ENCODE results near the gene SCO1. TPM values are rescaled to one million over a fixed set of nuclear protein-coding genes. Genes with fewer than 3 reads are reported as not detected.
"Not testable (repeated sequence)": the region's sequence is repeated elsewhere in the genome, so short reads cannot be mapped to it uniquely, and the experiment has no call there.

SCO1 gene
- total RNA-seq, 1 donor from 2014 or later = 42.9 TPM

DNA sequence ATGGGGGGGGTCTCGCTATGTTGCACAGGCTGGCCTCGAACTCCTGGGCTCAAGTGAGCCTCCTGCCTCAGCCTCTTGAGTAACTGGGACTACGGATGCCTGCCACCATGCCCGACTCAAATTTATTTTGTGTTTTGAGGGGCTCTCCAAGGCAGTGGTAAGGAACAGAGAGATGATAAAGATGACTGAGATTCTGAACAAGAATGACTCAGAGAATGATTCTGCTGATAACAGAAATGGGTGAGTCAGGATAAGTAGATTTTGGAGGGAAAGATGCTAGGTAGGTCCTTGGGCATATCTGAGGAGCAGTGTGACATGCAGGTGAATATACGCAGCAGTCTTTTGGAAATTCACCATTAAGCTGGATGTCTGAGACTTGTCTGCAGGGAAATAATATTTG, 29.9 kb upstream of the SCO1 start:
- no peak for DNase-seq (ENCODE audit: low spot score)

DNA sequence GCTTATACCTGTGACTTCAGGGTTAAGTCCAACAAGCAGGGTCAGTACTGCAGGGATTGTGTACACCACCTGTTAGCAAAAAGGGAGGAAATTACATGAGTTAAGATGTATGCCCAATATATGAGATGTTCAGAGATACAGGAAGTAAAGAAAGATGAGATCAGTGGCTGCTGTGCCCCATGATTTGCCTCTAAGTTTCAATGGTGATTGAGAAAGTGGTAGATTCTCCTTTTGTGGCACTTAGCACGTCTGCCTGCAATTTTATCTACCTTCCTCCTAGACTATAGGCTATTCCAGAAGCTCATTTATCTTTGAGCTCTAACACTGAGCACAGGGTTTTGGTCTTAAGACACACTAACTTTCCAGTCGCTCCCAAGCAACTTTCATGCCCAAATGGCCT, 28.9 kb upstream of the SCO1 start:
- no peak for DNase-seq (ENCODE audit: low spot score)

DNA sequence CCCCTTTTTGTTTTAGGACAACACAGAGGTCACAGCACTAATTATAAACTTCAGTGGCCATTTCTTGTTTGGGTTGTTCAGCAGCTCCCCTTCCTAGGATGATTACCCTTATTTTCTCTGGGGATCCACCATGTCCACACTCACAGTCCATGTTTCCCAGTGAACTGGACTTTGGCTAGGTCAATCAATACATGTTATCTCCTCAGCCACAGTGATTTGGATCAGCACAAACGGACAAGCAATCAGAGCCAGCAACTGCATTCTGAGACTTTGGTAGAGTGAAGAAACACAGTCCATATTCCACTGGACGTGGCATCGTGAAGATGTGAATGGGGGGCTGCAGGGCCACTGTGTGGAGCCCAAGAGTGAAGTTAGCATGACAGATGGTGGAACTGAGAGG, 27.9 kb upstream of the SCO1 start:
- DNase-seq (ENCODE audit: low spot score) = no peak

DNA sequence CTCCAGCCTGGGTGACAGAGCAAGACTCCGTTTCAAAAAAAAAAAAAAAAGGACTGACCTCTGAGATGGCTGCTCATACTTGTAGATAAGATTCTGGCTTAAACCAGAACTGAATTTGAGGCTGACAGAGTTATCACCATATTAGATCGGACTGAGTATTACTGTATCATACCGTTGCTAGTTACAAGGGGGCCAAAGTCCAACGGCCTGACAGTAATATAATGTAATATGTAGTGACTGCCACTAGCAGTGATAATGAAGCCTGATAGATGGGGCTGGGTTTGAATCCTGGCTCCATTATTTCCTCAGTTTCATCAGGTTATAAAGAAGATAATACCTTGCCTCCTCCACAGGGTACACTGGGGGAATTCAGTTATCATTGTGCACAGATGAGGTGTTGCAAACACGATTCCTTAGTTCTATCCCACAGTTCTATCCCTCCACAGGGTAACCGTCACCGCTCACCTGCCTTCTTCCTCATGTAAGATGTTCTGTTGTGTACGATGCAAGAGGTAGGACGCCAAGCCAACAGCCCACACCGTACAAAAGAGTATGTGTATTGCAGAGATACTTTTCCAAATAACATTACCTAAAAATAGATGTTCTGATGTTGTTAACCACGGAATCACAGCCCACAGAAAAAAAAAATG, 27.3 kb upstream of the SCO1 start:
- DNase-seq (ENCODE audit: low spot score) = no peak

DNA sequence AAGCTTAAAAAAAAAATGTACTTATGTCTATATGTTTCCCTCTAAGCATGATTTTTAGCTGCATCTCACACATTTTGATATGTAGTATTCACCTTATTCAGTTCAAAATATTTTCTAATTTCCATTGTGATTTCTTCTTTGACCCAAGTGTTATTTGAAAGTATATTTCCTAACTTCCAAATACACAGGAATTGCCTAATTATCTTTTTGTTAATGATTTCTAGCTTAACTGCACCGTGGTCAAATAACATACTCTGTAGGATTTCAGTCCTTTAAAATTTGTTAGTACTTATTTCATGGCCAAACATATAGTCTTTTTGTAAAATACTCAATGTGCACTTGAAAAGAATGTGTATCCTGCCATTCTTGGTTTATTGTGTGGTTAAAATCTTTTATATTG, 21.2 kb upstream of the SCO1 start:
- DNase-seq (ENCODE audit: low spot score) = no peak

DNA sequence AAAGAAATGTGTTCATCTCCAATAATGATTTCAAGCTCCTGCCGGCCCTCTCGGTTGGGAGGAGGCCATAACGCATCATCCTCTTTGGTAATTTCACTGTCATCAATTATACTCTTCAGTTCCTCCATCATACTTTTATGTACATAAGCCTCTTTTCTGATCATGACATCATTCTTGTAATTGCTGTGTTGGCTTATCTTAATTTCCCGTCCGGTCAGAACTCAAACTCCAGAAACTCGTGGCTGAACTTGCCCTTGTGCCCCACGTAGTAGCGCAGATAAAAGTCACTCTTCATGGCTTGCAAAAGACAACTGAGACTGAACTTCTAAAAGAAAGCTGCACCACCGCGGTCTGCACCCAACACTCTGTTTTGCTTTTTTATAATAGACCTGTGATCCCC, 18.9 kb upstream of the SCO1 start:
- DNase-seq (ENCODE audit: low spot score) = no peak

DNA sequence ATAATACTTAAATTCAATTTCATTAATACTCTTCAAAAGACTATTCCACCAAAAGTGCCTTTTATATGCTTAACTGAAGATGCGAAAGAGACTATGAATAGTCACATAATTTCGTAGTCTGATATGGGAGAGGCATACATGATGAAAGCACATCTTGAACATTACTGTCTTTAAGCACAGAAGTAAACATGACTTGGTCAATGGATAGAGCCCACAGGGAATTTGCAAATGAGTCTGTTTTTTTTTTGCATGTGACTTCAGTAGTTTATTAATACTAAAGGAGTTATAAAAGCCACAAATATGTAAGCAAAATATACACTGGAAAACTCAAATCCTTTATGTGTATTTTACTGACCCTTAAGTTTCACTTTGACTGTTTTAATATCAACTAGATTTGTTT, 16.0 kb upstream of the SCO1 start:
- DNase-seq (ENCODE audit: low spot score) = no peak

DNA sequence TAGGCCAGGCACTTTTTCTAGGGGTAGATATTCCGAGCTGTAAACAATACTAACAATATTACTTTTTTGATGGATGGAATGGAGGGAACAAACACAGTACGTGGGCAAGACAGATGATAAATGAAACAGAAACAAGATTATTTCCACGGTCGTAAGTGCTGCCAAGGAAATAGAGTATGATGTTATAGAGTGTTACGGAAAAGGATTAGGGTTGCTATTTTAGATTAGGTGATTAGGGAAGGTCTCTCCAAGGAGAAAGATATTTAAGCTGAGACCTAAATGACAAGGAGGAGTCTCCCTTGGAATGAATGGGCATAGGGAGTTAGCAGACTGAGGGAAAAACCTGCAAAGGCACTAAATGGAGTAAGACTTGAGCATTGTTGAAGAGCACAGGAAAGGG, 8.4 kb upstream of the SCO1 start:
- DNase-seq (ENCODE audit: low spot score) = no peak

DNA sequence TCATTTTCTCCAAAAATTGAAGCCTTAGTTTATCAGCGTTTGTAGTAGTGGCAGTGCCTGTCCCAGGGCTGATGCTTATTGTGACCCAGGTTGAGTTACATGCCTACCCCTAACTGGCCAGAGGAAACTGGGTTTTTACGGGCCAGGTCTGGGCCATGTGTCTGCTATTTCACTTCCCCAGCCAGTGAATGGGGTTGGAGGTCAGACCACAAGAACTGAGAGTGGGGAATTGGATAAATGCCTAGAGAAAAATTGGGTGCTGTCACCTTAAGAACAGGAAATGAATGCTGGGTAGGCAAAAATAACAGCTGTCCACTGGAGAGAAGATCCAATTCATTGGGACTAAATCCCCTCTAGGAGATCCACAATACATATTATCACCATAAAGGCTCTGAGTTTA, 5.2 kb upstream of the SCO1 start:
- DNase-seq (ENCODE audit: low spot score) = no peak

DNA sequence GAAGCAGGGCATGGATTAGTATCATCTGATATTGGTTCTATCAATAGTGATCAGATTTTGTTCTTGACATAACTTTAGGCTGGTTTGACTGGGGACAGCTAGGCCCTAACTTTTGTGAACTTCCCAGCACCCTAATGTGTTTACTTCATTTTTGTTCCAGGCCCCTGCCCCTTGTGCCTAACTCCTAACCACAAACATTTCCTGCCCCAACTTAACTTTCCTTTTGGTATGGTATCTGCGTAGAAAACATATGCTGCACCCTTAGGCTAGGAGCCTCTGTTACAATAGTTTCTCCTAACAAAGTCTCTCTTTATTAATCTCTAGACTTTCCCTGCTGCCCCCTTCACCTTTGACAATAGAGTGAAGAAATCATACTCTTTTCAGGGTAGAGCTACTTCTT, 2.5 kb upstream of the SCO1 start:
- DNase-seq (ENCODE audit: low spot score) = no peak

DNA sequence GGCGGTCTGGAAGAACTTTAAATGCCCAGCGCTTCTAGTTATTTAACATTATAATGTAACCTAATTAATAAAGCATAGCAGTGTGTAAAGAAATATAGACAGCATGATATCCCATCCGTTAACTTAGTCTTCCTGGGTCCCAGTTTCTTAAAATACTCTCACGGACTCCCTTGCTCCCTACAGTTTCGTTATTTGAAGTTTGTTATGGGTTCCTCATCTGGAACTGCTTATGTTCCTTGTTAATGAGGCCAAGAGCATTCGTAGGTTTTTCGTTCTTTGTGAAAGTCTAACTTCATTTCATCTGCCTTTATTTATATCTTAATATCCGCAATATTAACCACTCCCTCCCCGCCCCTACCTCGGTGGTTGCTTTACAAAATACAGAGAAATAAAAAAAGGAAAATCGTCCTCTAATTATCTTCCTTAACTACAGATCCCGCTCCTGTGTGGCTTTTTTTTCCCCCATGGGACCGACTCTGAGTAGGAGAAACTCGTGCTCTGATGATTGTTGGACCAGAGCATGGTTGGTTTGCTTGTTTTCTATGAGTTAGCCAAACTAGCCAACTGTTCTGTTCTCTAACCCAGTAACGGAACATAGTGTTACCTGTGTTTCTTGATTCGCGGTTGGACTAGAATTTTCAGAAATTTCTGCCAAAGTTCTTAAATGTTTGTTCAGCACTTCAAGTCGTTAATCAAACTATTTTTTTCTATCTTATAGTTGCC, 924 bp upstream of the SCO1 start:
- no peak for DNase-seq (ENCODE audit: low spot score)

DNA sequence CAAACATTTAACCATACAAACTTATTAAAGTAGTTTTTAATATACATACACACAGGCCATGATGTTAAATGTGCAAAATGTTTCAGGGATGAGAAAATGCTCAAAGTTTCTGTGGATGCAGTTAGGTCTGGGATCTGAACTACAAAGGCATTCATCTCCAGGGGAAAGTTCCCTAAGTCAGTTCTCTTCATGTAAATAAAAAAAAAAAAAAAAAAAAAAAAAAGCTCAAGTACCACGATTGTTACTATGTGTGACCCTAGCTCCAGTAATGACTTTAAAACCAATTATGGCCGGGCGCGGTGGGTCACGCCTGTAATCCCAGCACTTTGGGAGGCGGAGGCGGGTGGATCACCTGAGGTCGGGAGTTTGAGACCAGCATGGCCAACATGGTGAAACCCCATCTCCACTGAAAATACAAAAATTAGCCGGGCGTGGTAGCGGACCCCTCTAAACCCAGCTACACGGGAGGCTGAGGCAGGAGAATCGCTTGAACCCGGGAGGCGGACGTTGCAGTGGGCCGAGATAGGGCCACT, 1.4 kb downstream of the SCO1 start:
- not testable (repeated sequence) for DNase-seq (ENCODE audit: low spot score)

DNA sequence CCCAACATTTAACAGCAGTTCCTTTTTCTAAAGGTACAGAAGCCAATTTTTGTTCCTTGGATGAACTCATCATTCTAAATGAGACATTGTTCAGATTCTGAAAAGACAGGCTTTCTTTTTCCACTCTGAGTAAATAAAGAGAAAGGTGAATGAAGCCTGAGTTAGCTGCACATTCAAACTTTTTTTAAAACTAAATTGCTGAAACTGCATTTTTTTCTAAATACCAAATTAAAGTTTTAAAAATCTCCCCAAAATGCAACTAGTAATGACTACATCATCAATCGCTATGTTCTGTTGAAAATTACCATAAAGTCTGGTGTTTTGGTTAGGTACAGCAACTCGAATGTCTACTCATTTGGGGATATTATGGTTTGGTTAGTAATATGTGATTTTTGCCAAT, 9.8 kb downstream of the SCO1 start:
- DNase-seq (ENCODE audit: low spot score) = no peak

DNA sequence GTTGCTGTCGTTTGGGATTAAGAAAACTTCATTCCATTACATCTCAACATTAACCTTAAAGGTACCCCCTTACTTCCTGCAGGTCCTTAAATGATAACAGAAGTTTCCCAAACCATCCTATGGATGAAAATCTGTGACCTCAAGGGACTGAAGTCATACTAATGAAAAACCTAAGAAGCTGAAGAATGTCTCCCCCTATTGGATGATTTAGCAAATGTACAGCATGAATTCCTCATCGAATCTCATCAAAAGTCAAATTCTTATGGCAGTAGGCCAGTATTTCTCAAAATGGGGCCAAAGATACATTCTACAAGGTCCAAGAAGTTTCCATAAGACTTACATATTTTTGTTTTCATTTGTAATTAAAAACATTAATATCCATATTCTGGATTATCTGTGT, 13.5 kb downstream of the SCO1 start:
- no peak for DNase-seq (ENCODE audit: low spot score)

DNA sequence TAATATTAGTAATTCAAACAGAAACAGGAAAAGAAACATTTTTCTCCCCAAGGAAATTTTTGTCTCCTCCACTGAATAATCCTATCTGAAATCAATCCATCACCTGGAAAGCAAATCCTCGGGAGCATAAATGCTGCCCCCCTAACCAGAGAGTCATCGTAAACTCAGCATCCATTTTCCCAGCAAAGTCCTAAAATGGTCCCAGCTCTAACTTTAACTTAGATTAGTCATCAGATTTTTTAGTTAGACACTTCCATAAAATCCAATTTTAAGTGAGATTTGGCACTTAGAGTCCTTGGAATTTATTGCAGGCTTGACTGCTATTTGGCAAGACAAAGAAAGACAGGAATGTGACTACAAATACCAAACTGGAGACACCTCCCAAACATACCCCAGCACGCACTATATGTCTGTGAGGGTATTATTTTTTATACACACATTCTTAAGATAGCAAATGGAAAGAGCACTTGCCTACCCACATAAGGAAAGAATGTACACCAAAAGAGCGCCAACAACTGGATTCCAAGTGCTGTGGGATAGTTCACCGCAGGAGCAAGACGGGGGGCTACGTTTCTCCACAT, 15.4 kb downstream of the SCO1 start:
- no peak for DNase-seq (ENCODE audit: low spot score)

DNA sequence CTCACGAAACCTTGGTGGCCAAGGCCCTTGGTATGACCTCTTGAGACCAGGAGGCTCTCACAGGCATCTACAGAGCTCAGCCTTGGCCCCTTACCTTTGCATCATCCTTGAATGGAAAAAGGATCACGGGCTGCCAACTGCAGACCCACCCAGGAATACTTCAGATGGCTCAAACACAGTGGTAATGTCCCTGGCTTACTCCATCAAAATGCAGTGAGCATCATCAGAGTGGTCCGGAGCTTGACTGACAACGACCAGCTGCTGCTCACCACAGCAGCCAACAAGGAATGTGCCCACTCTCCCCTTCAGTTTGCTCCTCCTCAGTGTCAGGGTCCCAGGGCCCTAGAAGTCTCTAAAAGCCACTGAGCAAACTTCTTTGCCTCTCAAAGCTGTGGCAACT, 22.6 kb downstream of the SCO1 start:
- no peak for DNase-seq (ENCODE audit: low spot score)

DNA sequence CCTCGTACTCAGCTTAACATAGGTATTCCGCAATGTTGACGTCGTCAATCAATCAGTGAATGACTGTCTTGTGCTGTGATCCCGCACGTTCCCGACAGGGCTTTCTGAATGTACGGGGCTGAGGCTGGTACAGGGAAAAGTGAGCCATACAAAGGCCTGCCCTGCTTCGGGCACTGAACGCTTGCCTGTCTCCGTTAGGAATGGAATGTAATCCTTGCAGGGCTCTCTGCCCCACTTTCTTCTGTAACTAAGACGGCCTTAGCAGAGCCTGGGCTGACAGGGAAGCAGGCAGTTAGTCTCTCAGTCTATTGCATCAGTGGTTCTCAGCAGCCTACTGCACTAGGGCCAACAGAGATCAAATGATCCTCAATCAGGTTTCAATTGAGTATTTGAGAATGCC, 24.0 kb downstream of the SCO1 start:
- no peak for DNase-seq (ENCODE audit: low spot score)

DNA sequence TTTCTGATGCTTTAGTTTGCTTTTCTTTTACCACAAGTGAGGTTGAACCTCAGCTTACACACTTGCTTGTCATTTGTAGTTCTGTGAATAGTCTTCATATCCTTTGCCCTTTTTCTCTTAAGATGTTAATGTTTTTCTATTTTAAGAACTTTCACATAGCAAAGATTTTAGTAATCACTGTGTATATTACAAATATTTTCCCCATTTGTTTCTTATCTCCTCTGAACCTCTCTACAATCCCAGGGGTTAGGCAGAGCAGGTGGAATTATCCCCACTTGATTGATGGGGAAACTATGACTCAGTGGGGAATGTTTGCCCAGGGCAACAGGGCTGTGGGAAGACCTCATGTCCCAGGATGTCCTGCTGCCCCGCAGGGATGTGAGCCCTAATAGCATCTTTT, 28.6 kb downstream of the SCO1 start:
- no peak for DNase-seq (ENCODE audit: low spot score)

DNA sequence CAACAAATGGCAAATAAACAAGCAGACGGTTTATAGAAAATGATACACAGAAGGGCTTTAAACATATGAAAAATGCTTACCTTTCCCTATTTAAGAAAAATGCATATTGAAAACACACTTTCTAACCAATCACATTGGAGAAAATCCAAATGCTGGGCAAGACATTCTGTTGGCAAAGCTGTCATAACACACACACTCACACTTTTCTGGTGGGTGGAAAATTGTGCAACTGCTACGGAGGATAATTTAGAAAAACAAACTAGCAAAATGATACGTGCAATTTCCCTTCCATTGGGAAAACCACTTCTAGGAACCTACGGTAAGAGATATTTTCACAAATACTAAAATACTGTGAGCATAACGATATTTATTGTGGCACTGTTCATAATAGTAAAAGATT, 30.4 kb downstream of the SCO1 start:
- no peak for DNase-seq (ENCODE audit: low spot score)

DNA sequence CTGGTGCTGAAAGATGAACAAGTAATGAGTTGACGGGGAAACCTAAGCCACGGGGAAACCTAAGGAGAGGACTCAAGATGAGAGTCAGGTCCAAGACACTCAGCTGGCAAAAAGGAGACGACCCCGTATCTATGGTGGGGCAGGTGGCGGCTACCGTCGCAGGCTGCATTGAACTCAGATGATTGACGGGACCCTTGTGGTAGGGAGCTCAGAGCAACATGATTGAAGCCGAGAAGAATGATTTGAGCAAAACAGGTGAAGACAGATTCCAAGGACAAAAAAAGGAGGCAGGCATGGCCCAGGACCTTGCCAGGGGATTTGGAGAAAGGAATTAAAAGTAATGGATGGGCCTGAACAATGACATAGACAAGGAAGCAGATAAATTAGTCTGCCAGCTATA, 32.8 kb downstream of the SCO1 start:
- no peak for DNase-seq (ENCODE audit: low spot score)

DNA sequence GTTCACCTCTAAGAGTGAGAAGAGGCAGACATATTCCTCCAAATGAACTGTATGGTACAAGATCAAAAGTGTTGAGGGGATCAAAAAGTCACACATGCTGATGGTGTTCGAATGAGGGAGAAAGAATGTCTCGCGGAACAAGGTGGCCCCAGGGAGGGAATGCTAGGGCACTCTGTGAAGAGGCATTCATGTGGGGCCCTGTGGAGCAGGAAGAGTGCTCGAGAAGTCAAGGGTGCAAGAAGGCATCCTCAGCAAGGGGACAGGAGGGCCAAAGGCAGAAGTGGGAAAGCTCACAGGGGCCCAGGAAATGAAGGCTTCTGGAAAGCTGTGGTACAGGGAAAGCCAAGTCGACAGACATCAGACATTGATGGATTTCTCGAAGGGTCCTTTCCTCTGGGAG, 34.1 kb downstream of the SCO1 start:
- peak; percentile 26 for DNase-seq (ENCODE audit: low spot score)

DNA sequence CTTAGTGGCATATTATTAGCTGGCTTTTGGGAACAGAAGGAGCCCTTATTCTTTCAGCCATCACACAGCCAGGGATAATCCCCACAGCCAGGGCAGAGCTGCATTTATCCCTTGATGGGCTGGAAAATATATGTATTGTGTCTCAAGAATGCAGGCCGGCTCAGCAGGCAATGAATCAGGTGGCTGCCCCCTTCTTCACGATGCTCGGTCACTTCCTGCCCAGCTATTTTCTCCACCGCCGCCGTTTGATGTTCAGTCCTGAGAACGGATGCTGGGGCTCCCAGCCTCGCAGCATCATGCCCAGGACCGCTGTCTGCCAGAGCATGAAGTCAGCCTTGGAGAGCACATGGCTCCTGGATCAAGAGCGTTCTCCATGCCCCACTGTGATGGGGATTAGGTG, 35.9 kb downstream of the SCO1 start:
- DNase-seq (ENCODE audit: low spot score) = peak; percentile 53

DNA sequence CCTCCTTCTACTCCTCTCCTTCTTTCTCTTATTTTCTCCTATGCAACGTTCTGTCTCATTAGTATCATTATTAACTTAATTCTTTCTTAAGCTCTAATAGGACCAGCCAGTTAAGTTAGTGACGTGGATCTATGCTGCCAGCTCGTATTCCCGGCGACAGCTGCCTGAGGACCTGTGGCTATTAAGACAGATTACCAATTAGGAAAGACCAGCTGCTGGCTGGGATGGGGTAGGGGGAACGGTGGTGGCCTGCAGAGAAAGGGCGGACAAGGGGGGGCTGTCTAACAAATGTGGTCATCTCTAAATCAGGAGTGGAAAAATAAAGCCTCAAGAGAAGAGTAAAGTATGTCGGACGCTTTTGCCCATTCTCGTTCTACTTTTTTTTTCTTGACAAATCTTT, 39.5 kb downstream of the SCO1 start:
- peak; percentile 49 for DNase-seq (ENCODE audit: low spot score)
